Small intestine (tissue), 16 donors: ENCODE measurements around the gene MICALL2. TPM values are rescaled to one million over a fixed set of nuclear protein-coding genes. Genes with fewer than 3 reads are reported as not detected.

Experiments used
- DNase-seq, 2 donors: peaks; one replicate each; pipeline versions ENCODE4 v3.0.0 to v3.0.0-alpha.2; 2013
- FAIRE-seq: peaks from 2 replicates; lab custom pipeline; 2012; peaks lifted over from hg19 to GRCh38; lab: Jason Lieb, UNC
- H3K27ac ChIP-seq, 3 donors: one replicate each; pipeline ENCODE4 v1.5.1; 2013; ENCODE audit warnings: low read length in 2 of 3, mild to moderate bottlenecking in 2 of 3, control low read depth in 1 of 3, inconsistent platforms in 1 of 3, low read depth in 1 of 3, moderate library complexity in 1 of 3
- H3K27me3 ChIP-seq, 3 donors: one replicate each; pipeline ENCODE4 v1.6.1; 2013; ENCODE audit warnings: low read length in 3 of 3, inconsistent platforms in 1 of 3; ENCODE audit not compliant: control insufficient read depth in 3 of 3, insufficient read depth in 3 of 3
- H3K36me3 ChIP-seq, 3 donors: one replicate each; pipeline ENCODE4 v1.6.1; 2013; ENCODE audit warnings: low read length in 3 of 3, inconsistent platforms in 1 of 3, low read depth in 1 of 3, mild to moderate bottlenecking in 1 of 3, moderate library complexity in 1 of 3; ENCODE audit not compliant: control insufficient read depth in 3 of 3, insufficient read depth in 2 of 3
- H3K4me1 ChIP-seq, 3 donors: one replicate each; pipeline ENCODE4 v1.6.1; 2013; ENCODE audit warnings: low read length in 2 of 3, inconsistent platforms in 1 of 3, low read depth in 1 of 3, mild to moderate bottlenecking in 1 of 3, moderate library complexity in 1 of 3; ENCODE audit not compliant: control insufficient read depth in 3 of 3, insufficient read depth in 2 of 3
- H3K4me3 ChIP-seq, 3 donors: one replicate each; pipeline ENCODE4 v1.5.1; 2013; ENCODE audit warnings: low read length in 3 of 3, control low read depth in 1 of 3, inconsistent platforms in 1 of 3, low read depth in 1 of 3, mild to moderate bottlenecking in 1 of 3, moderate library complexity in 1 of 3
- H3K9me3 ChIP-seq, 2 donors: one replicate each; pipeline ENCODE4 v1.6.1; 2013; ENCODE audit warnings: low read depth in 1 of 2, low read length in 1 of 2; ENCODE audit not compliant: control insufficient read depth in 2 of 2, insufficient read depth in 1 of 2
- WGBS, 3 donors: extraction: QIAGEN DNeasy Blood & Tissue Kit; methylation state at CpG; one replicate each; pipeline ENCODE4 v1.1.7; 2013; 5-methylcytosine and 5-hydroxymethylcytosine counted together
- long read RNA-seq, 10 donors: transcript quantifications; one replicate each; lab custom pipeline, GENCODE V29; 2026
- polyA plus RNA-seq, 4 donors: library from polyadenylated mRNA; stranded (reverse) in 3 of 4; unstranded in 1 of 4; fragments of 200-250 nt in 3 of 4; fragments of 120-200 nt in 1 of 4; gene quantifications; one replicate each; pipeline versions ENCODE4 v1.2.1 to v1.2.3, GENCODE V29; 2013
- donor health status: healthy with polysubstance abuse.
- donor health status: control.
- donor health status: control.
- donor health status: Bipolar disorder and iron deficiency.
- donor health status: healthy.

The MICALL2 gene
- polyA plus RNA-seq = 100 to 1,000 TPM in 2 of 4 donors, 10 to 100 TPM in 2; 67.9 to 533 (median 264) TPM
- long read RNA-seq, donor 1, partial matches to known transcripts = 27 of 33 reads
- long read RNA-seq, donor 1, other reads (novel, unspliced or antisense) = 0 of 33 reads
- long read RNA-seq, donor 2, partial matches to known transcripts = 7 of 7 reads
- long read RNA-seq, donor 2, other reads (novel, unspliced or antisense) = 0 of 7 reads
- long read RNA-seq, donor 3, partial matches to known transcripts = 6 of 8 reads
- long read RNA-seq, donor 3, other reads (novel, unspliced or antisense) = 0 of 8 reads
- long read RNA-seq, donor 4 = 0 reads
- long read RNA-seq, donor 5, partial matches to known transcripts = 0 of 2 reads
- long read RNA-seq, donor 5, other reads (novel, unspliced or antisense) = 0 of 2 reads
- long read RNA-seq, donor 6, partial matches to known transcripts = 20 of 20 reads
- long read RNA-seq, donor 6, other reads (novel, unspliced or antisense) = 0 of 20 reads
- long read RNA-seq, donor 7 = 0 reads
- long read RNA-seq, donor 8 = 0 reads
- long read RNA-seq, donor 9, partial matches to known transcripts = 0 of 2 reads
- long read RNA-seq, donor 9, other reads (novel, unspliced or antisense) = 0 of 2 reads
- long read RNA-seq, donor 10, partial matches to known transcripts = 0 of 2 reads
- long read RNA-seq, donor 10, other reads (novel, unspliced or antisense) = 0 of 2 reads

DNA sequence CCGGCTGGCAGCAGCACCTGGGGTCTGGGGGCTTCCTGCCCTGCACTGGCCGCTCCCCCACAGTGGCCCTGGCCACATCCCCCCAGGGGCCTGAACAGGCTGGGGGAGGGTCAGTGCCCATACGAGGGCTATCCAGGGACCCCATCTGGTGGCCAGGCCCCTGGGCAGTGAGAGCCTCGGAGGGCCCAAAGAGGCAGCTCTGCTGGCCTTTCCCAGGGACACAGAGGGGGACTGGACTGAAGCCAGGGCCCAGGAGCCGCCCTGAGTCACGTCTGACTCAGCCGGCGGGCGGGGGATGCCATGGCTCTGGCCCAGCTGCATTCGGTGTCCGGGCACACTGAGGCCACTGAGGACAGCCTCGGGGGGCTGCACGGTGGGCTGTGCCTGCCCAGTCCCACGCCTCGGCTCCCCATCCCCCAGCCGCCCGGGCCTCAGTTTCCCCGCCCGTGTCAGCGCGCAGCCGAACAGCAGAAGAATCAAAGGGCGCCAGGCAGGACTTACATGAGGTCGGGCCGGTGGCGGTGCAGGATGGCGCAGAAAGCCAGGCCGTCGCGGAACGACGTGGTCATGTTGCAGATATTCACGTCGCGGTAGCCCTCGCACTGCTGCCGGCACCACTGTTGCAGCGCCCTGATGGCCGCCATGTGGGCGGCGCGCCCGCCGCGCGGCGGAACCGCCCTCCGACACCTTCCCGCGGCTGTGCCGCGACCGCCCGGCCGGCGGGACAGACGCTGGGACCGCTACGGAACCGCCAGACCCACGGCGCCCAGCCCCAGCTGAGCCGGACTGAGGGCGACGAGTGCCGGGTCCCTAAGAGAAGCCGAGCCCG is at the start of gene MICALL2:
Gene MICALL2, minus strand, starts transcription at position 788 of the 829 bp plus-strand sequence. Its CDS starts 144 bp downstream, at position 644.
- Histone ChIP-seq H3K4me3 (peak within 1 kb of the TSS; percentile 52 to 84 (median 80)), H3K4me1 (peaks cover 0 to 82% (median 3%) of the 10 kb centered on the region in 3 donors), H3K36me3 (peaks cover 0 to 16% (median 0%) of the 10 kb centered on the region in 3 donors), H3K27me3 (no peaks in the 10 kb centered on the region), H3K9me3 (no peaks in the 10 kb centered on the region), H3K27ac (peak within 1 kb of the TSS; percentile 94 to 95 (median 95))
- 0 to 3% (median 2%) methylated on average over 52 to 69 of the region's 69 CpGs for WGBS, 3 donors
- DNase-seq = peak; percentile 61 to 74
- no peak for FAIRE-seq

DNA sequence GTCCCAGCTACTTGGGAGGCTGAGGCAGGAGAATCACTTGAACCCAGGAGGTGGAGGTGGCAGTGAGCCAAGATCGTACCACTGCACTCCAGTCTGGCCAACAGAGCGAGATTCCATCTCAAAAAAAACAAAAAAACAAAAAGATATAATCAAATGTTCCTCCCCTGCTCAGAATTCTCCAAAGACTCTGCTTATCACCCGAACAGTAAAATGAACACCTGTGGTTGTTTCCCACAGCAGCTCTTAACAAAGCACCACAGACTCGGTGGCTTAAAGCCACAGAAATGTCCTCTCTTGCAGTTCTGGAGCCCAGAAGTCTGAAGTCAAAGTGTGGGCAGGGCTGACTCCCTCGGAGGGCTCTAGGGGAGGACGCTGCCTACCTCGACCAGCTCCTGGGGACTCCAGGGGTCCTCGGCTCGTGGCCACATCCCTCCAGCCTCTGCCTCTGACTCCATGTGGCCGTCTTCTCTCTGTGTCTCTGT is 49.0 kb upstream of the MICALL2 start:
- H3K4me1 ChIP-seq = peaks cover 0 to 11% (median under 1%) of the 10 kb centered on the region in 3 donors
- H3K4me3 ChIP-seq = no peak overlapping the region
- no peaks in the 10 kb centered on the region for H3K36me3 ChIP-seq
- H3K9me3 ChIP-seq = no peaks in the 10 kb centered on the region
- FAIRE-seq = no peak
- 45 to 56% (median 54%) methylated on average over 10 of the region's 10 CpGs for WGBS, 3 donors
- no peaks in the 10 kb centered on the region for H3K27me3 ChIP-seq
- DNase-seq = no peak
- no peak overlapping the region for H3K27ac ChIP-seq

DNA sequence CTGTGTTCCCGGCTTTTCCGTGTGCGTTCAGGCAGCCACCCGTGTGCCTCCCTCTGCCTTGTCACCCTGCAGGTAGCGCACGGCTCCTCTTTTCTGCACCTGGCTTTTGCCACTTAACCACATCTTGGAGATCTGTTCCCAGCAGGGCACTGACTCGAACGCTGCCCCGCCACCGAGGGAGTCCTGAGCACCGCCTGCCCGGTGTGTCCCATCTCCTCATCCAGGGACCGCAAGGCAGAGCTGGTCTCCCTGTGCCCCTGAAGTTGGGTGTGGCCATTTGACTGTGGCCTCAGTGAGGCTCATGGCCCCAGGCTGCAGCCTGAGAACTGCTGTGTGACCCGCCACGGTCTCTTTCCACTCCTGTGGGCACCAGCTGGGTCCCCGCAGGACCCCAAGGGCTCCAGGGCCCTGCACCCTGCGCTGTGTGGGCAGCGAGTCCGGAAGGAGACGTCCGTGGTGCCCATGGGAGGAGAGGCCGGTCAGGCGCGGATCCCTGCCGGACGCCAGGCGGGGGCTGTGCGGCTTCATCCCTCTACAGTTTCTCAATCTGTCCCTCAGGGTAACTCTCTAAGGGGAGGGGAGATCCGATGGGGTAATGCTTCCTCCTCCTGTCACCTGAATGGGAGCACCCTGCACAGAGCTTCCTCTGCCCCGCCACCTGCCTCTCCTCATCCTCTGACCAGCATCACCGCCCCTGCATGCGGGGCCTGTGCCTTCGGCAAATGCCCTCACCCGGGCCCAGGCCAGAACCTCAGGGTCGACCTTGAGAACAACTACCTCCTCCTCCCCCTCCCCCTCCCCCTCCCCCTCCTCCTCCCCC is 46.7 kb upstream of the MICALL2 start:
- peaks cover 0 to 16% (median 3%) of the 10 kb centered on the region in 3 donors for H3K4me1 ChIP-seq
- no peaks in the 10 kb centered on the region for H3K9me3 ChIP-seq
- FAIRE-seq = no peak
- no peak overlapping the region for H3K4me3 ChIP-seq
- no peak overlapping the region for H3K27ac ChIP-seq
- H3K36me3 ChIP-seq = peaks cover 0 to 22% (median 3%) of the 10 kb centered on the region in 3 donors
- DNase-seq = no peak
- 52 to 63% (median 56%) methylated on average over 29 to 35 of the region's 35 CpGs for WGBS, 3 donors
- no peaks in the 10 kb centered on the region for H3K27me3 ChIP-seq

DNA sequence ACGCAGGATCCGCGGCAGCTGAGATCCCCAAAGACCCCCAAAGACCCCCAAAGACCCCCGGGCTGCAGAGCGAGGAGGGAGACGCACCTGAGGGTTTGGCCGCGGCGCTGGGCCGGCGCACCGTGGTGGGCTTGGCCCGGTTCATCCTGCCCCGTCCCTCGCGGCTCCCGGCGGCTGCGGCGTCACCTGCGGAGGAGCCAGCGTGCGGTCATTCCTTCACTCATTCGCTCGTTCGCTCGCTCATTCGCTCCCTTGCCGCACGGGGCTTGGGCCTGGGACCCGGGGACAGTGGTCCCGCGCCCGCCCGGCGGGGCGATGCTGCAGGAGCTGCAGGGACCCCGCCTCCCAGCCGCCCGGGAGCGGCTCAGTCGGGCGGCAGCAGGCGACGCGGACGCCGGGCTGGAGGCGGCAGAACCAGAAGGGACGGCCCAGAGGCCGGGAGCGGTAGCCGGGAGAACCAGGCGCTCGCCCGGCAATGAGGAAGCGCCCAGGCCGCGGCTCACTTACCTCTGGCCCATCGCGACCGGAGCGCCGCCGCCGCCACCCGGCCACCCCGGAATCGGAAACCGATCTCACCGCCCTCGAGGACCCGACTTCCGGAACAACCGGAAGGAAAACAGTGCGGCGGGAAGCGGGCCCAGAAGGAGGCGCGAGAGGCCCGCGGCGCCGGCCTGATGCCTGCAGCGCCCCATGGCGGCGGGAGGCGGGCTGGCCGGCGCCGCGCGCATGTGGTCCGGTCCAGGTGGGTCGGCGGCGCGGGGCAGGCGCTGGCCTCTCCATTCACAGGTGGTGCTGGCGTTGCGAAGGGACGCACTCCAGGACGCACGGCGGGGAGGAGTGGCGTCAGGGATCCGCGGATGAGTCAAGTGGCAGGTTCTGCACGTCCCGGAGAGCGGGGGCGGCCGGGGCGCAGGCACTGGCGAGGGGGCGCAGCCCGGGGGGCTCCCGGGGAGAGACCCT is 44.8 kb upstream of the MICALL2 start, which contains the start of gene INTS1:
Gene INTS1, minus strand, starts transcription at position 574 of the 960 bp plus-strand sequence. Its CDS starts 429 bp downstream, at position 145.
- peaks cover 6 to 40% (median 14%) of the 10 kb centered on the region in 3 donors for H3K36me3 ChIP-seq
- H3K4me3 ChIP-seq = peak within 1 kb of the TSS; percentile 68 to 99 (median 72)
- 1% methylated on average over 76 to 118 of the region's 118 CpGs for WGBS, 3 donors
- FAIRE-seq (no peak), DNase-seq (peak; percentile 93 to 96)
- peaks cover 0 to 16% (median 3%) of the 10 kb centered on the region in 3 donors for H3K4me1 ChIP-seq
- H3K27me3 ChIP-seq = no peaks in the 10 kb centered on the region
- peak within 1 kb of the TSS; percentile 48 to 65 (median 50) for H3K27ac ChIP-seq
- no peaks in the 10 kb centered on the region for H3K9me3 ChIP-seq

DNA sequence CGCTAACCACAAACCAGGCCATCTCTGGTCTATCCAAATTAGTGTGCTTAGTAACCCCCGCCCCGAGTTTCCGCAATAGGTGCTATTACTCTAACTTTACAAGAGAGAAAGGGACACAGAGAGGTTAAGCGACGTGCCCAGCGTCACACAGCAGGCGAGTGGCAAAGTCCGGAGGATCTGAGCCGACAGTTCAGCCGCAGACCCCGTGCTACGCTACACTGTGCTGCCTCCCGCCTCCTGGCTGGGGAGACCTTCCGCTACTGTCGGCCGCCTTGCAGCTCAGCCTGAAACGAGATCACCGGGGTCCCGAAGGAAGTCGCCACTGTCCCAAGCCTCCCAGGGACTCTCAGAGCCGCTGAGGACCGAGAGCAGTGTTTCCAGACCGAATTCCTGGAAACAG is 44.1 kb upstream of the MICALL2 start:
- DNase-seq (no peak), FAIRE-seq (no peak)
- no peak overlapping the region for H3K27ac ChIP-seq

DNA sequence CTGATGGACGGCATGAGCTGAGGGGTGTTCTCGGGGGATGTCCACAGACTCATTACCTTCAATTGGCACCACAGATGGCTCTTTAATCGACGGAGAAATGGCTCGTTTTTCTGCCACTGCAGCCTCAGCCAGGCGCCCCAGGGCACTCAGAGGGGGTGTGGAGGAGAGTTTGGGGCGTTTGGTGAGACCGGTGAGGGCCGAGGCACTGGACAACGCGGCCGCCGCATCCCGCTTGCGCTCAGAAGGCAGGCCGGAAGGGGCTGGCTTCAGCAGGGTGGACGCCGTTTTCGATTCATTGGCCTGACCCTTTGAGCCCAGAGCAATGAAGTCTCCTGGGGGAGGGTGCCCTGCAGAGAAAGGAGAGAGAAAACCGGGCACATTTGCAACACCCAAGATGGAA is 43.6 kb upstream of the MICALL2 start:
- Histone ChIP-seq H3K4me1 (peaks cover 0 to 16% (median 3%) of the 10 kb centered on the region in 3 donors), H3K4me3 (peak overlapping the region in 2 of 3 donors; percentile 68 to 99), H3K9me3 (no peaks in the 10 kb centered on the region), H3K27ac (no peak overlapping the region), H3K27me3 (no peaks in the 10 kb centered on the region), H3K36me3 (peaks cover 13 to 51% (median 22%) of the 10 kb centered on the region in 3 donors)
- FAIRE-seq (no peak), DNase-seq (no peak)
- 86 to 91% (median 90%) methylated on average over 20 of the region's 20 CpGs for WGBS, 3 donors

More for the DNA sequence above, 44.1 kb upstream of the MICALL2 start:
- H3K27me3 ChIP-seq = no peaks in the 10 kb centered on the region
- H3K4me1 ChIP-seq = peaks cover 0 to 16% (median 3%) of the 10 kb centered on the region in 3 donors
- WGBS, 3 donors = 19 to 26% (median 21%) methylated on average over 24 of the region's 24 CpGs
- peaks cover 8 to 46% (median 21%) of the 10 kb centered on the region in 3 donors for H3K36me3 ChIP-seq
- H3K9me3 ChIP-seq = no peaks in the 10 kb centered on the region
- H3K4me3 ChIP-seq = peak overlapping the region; percentile 68 to 99 (median 72)
